Measurements from ENCODE around the gene MTMR11.

MTMR11 gene

DNA sequence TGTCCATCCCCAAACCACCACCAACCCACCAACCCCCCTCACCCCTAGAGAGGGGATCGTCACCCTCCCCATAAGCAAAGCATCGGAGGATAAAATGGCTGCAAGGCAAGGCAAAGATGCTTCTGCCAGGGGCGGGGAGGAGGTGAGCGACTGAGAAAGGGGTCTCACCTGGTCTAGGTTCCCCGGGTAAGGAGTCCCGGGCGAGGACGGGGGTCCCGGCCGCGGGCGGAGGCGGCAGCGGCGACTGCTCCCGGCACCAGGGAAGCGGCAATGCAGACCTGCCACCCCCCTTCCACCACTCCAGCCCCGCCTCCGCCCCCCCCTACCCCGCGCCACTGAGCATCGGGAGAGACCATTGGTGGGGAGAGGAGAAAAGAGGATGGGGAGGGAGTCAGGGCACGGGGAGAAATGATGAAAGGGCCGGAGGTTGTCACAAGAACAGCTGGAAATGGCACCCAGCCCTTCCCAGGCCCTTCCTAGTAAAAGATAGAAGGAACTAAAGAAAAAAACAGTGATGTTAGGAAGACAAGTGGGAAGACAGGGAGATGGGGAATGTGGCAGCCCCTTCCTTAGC lies 19.0 kb downstream of the MTMR11 start, which contains the start of gene SV2A:
SV2A (minus strand) TSS at position 274 of the 574 bp plus-strand sequence. CDS start 4,004 bp downstream, outside the sequence.
- H3K4me3 ChIP-seq (ENCODE audit: low read length) = peak within 1 kb of the TSS; percentile 37
- peak; percentile 25 for DNase-seq (ENCODE audit: low read depth)
- TF ChIP-seq, protein P1, sequence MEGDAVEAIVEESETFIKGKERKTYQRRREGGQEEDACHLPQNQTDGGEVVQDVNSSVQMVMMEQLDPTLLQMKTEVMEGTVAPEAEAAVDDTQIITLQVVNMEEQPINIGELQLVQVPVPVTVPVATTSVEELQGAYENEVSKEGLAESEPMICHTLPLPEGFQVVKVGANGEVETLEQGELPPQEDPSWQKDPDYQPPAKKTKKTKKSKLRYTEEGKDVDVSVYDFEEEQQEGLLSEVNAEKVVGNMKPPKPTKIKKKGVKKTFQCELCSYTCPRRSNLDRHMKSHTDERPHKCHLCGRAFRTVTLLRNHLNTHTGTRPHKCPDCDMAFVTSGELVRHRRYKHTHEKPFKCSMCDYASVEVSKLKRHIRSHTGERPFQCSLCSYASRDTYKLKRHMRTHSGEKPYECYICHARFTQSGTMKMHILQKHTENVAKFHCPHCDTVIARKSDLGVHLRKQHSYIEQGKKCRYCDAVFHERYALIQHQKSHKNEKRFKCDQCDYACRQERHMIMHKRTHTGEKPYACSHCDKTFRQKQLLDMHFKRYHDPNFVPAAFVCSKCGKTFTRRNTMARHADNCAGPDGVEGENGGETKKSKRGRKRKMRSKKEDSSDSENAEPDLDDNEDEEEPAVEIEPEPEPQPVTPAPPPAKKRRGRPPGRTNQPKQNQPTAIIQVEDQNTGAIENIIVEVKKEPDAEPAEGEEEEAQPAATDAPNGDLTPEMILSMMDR (IDR thresholded peaks at IDR 0.05; ENCODE audit: insufficient read depth, low read depth, low read length, missing control alignments) = no peak

DNA sequence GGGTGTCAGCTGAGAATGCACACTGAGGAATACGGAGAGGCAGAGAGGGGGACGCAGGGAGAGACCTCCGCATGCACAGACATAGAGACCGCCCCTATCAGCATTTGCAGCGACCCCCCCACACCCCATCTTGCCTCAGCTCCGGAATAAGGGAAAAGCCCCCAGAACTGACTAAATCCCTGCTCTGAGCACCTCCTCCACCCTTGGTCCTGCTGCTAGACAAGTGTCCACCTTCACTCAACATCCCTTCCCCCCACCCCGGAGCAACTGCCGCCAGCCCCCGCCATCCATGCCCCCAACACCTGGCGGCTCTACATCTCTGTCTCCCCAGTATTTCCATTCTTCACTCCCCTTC lies 19.8 kb downstream of the MTMR11 start:
- no peak for DNase-seq (ENCODE audit: low read depth)
- TF ChIP-seq, protein P1 (IDR thresholded peaks at IDR 0.05; ENCODE audit: insufficient read depth, low read depth, low read length, missing control alignments) = no peak
- H3K4me3 ChIP-seq (ENCODE audit: low read length) = no peak overlapping the region

DNA sequence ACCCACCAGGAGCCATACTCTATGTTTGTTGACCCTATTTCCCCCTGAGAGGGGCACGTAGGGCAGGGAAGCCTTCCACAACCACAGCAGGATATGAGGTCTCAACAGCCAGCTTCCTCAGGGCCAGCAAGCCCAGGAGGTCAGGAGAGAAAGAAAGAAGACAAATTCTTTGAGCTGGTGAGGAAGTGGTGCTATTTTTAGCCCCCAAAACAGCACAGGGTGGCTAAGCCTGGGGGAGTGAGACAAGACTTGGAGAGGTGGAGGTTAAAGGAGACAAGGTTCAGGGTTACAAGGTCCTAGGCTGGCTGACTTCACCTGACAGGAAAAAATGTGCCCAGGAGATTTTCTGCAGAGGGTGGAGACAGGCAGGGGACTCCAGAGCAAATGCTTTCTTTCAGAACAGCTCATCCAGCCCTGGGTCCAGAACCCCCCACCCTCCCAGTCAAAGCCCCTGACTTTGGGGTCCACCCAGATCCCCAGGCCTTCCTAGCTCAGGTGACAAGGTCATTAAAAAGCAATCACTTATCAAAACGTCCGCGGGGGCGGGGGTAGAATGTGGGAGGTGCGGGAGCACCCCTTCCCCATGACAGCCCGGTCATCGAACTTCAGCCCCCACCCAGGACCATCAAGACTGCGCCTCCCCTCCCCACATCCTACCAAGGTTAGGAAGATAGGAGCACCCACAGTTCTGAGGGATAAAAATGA lies 20.3 kb downstream of the MTMR11 start:
- TF ChIP-seq, protein P1 (IDR thresholded peaks at IDR 0.05; ENCODE audit: insufficient read depth, low read depth, low read length, missing control alignments) = no peak
- H3K4me3 ChIP-seq (ENCODE audit: low read length) = no peak overlapping the region
- no peak for DNase-seq (ENCODE audit: low read depth)

DNA sequence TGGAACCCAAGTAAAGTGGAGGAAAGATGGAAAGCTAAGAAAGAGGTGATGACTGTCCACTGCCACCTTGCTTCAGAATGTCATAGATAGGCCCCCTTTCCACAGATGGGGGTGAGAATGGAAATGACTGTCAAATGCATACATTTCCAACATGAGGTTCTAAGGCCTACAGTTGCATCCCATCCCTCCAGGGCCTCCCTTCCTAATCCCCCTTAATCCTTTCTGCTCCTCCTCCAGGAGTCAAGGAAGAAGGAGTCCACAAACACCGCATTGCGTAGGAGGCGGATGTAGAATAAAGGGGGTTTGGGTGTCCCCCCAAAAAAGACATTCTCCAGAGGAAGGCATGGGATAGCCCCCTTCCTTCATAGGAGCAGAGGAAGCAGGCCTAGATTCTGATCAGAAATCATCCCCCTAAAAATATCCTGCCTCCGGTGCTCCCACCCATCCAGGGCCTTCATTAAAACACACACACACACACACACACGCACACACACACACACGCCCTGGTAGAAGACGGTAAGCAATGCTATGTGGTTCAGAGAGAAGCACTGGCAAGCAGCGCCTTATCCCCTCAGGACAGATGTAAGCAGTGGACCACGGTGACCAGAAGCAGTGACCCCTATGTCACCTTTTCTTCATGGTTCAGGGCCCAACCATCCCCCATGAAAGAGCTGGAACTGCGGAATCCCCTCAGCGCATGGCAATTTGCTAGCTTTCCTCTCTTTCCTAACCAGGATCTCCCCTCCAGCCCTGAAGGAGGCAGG lies 21.1 kb downstream of the MTMR11 start:
- no peak overlapping the region for H3K4me3 ChIP-seq (ENCODE audit: low read length)
- DNase-seq (ENCODE audit: low read depth) = no peak
- TF ChIP-seq, protein P1 (IDR thresholded peaks at IDR 0.05; ENCODE audit: insufficient read depth, low read depth, low read length, missing control alignments) = no peak

DNA sequence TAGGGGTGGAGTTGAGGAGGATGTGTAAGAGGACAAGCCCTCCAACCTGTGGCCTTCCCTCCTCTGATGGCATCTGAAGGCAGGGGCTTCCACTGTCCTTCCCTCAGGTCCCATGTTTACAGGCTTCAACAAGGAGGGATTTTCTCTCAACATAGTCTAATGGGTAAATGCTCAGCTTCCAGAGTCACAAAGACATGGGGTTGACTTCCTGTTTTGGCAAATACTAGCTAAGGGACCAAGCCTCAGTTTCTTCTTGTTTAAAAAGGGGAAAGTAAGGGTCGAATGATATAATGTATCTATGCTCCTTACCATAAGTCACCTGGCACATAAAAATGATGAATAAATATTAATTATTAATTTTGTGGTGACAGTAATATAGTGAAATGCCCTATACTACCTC lies 22.1 kb downstream of the MTMR11 start:
- no peak overlapping the region for H3K4me3 ChIP-seq (ENCODE audit: low read length)
- DNase-seq (ENCODE audit: low read depth) = no peak
- TF ChIP-seq, protein P1 (IDR thresholded peaks at IDR 0.05; ENCODE audit: insufficient read depth, low read depth, low read length, missing control alignments) = no peak

DNA sequence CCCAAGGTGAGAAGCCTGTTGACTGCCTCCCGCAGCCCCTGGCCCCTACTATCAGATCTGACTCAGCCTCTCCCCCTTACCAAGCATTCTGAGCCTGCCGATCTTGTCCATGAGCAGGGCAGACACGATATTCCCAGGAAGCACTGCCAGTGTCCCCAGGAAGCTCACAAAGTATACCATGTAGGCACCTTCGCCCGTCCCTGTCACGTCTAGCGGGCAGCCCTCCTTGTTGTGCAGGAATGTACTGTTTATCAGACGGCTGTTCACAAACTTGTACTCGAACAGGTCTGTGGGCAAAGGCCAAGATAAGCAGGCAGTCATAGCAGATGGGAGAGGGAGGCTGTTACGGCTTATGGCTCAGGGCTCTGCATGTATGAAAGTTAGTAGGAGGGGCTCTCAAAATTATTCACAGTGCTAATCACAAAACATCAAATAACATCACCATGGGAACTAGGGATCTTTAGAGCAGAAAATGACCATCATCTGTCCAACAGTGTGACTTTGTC lies 30.1 kb downstream of the MTMR11 start:
- DNase-seq (ENCODE audit: low read depth) = no peak
- TF ChIP-seq, protein P1 (IDR thresholded peaks at IDR 0.05; ENCODE audit: insufficient read depth, low read depth, low read length, missing control alignments) = no peak

More for the DNA sequence above, 30.1 kb downstream of the MTMR11 start:
- H3K4me3 ChIP-seq (ENCODE audit: low read length) = no peak overlapping the region
